HAP-1 (cell line): ENCODE measurements around the gene LDHB.
"Not testable (repeated sequence)": the region's sequence is repeated elsewhere in the genome, so short reads cannot be mapped to it uniquely, and the experiment has no call there.

Source experiments
- DNase-seq, 2 experiments: peaks; one replicate each; pipeline ENCODE4 v3.0.0-alpha.2; 2016 to 2020; ENCODE audit warnings: low spot score in 2 of 2
- H3K27me3 ChIP-seq: fragments of 250-450 bp; sonication (Bioruptor Pico); 2 replicates; pipeline ENCODE4 v1.5.1; 2020; ENCODE audit warnings: low read depth, mild to moderate bottlenecking, moderate library complexity
- H3K36me3 ChIP-seq: fragments of 250-450 bp; sonication (Bioruptor Pico); replicated peaks from 2 replicates; pipeline ENCODE4 v1.5.1; 2020; ENCODE audit warnings: mild to moderate bottlenecking
- H3K4me1 ChIP-seq: fragments of 250-450 bp; sonication (Bioruptor Pico); 2 replicates; pipeline ENCODE4 v1.5.1; 2020; ENCODE audit warnings: mild to moderate bottlenecking
- H3K4me3 ChIP-seq: fragments of 250-450 bp; sonication (Bioruptor Pico); 2 replicates; pipeline ENCODE4 v1.5.1; 2020; ENCODE audit warnings: mild to moderate bottlenecking, moderate library complexity
- H3K9me3 ChIP-seq: fragments of 250-450 bp; sonication (Bioruptor Pico); 2 replicates; pipeline ENCODE4 v1.5.1; 2020; ENCODE audit warnings: mild to moderate bottlenecking, moderate library complexity
- in situ Hi-C: fragments of 300-500 bp; cut with MboI; formaldehyde crosslinking; loops from 3 replicates; pipeline ENCODE4 v1.14.3; 2020; ENCODE audit warnings: low sequenced_read_pairs, inconsistent platforms, mixed read lengths

LDHB gene

DNA sequence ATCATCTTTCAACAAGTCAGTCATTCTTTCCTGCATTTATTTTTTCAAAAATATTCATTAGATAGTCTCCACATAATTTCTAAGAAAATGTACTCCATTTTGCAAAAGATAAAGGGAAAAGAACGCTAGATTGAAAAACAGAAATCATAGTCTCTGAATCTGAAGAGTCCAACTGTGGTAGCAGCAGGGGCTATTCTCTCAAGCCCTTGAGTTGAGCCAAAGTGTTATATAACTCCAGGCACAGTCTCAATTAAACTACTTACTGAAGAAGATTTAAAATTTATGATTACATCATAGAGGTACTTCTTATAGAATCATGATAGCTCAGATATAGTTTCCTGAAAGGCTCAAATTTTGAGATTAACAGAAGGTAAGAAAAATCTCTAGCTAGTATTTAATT is 5.8 kb downstream of the LDHB start:
- in situ Hi-C loops = loop anchor here (10.0 to 25.0 kb wide), 2 partner anchors 147 to 985 kb away; partner anchors contain the start of genes ETNK1, GOLT1B and RECQL
- Histone ChIP-seq H3K9me3 (no peaks in the 10 kb centered on the region), H3K27me3 (no peaks in the 10 kb centered on the region), H3K36me3 (peaks cover 91% of the 10 kb centered on the region), H3K4me1 (peaks cover 39% of the 10 kb centered on the region), H3K4me3 (no peak overlapping the region)
- DNase-seq = no peak

DNA sequence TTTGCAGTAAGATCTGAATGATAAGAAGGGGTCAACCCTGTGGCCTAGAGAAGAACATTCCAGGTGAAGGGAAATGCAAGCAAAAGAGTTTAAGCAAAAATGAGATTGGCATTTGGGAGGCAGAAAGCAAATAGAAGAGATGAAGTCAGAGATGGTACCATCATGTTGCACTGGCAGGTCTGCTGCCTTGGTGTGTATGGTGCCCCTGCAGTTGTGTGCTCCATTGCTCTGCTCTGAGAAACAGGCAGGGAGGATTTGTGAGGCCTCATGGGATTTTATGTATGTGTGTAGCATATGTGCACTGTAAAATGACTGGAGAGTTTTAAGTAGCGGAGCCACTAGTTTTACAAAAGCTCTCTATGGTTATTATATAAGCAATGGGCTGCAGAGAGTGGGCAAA is 6.6 kb downstream of the LDHB start:
- Histone ChIP-seq H3K4me1 (peaks cover 47% of the 10 kb centered on the region), H3K36me3 (peaks cover 92% of the 10 kb centered on the region), H3K9me3 (no peaks in the 10 kb centered on the region)

DNA sequence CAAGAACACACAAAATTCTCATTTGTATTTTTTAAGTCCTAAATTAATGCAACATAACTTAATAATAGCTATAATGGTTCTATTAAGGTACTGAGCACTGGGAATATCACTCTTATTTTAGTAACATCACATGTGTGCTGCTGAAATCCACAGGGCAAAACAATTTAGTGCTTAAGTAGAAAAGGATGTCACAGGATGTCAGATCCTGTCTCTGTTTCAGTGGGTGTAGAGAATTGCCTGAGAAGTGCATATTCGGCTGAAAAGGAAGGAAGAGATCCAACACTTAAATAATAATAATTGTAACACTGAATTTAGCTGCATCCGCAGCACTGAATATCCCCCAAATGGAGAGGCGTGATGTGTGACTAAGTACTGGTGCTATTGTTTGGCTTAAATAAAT is 8.6 kb downstream of the LDHB start:
- Histone ChIP-seq H3K4me3 (no peak overlapping the region), H3K27me3 (no peaks in the 10 kb centered on the region), H3K4me1 (peaks cover 52% of the 10 kb centered on the region), H3K9me3 (no peaks in the 10 kb centered on the region), H3K36me3 (peaks cover 90% of the 10 kb centered on the region)
- in situ Hi-C loops = no loop called here
- no peak for DNase-seq

More for the DNA sequence above, 6.6 kb downstream of the LDHB start:
- H3K27me3 ChIP-seq = no peaks in the 10 kb centered on the region
- in situ Hi-C loops = loop anchor here (10.0 to 25.0 kb wide), 2 partner anchors 146 to 986 kb away; partner anchors contain the start of genes ETNK1, GOLT1B and RECQL
- no peak overlapping the region for H3K4me3 ChIP-seq
- DNase-seq = no peak

DNA sequence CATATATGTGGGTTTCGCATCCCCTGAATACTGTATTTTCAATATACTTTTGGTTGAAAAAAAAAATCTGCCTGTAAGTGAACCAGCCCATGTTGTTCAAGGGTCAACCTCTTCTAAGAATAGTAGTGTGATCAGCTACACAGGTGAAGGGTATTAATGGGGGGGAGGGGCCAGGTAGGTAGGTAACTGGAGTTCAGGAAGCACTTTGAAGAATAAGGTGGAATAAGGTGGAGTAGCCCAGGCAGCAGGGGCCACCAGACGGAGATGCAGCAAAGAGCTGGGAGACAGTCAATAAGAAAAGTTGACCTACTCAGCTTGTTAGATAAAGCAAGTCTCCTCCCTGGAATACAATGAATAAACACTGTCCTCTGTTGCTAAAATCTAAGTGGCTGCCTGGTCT is 9.3 kb downstream of the LDHB start:
- no peaks in the 10 kb centered on the region for H3K9me3 ChIP-seq
- peaks cover 91% of the 10 kb centered on the region for H3K36me3 ChIP-seq
- DNase-seq = no peak
- peaks cover 57% of the 10 kb centered on the region for H3K4me1 ChIP-seq
- in situ Hi-C loops = no loop called here
- H3K4me3 ChIP-seq = no peak overlapping the region
- H3K27me3 ChIP-seq = no peaks in the 10 kb centered on the region

DNA sequence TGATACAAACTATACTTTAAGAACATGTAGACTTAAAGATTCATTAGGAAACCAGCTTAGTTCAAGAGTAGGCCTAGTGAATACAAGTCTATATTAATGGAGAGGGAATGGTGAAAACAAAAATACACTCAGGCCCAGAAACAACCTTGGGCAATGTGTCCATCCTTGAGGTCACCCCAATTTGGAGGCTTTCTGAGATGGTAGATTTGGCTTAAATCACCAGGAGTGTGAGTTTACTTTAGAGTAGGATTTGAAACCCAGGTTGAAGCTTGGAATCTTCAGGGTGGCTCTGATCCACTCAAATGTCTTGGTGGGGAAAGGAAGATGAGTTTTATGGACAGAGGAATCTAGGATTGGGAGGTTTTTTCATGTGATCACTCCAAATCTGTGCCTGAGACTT is 10.5 kb downstream of the LDHB start:
- in situ Hi-C loops = no loop called here
- Histone ChIP-seq H3K4me1 (peaks cover 60% of the 10 kb centered on the region), H3K4me3 (no peak overlapping the region), H3K27me3 (no peaks in the 10 kb centered on the region), H3K36me3 (peaks cover 91% of the 10 kb centered on the region), H3K9me3 (no peaks in the 10 kb centered on the region)
- DNase-seq = no peak

DNA sequence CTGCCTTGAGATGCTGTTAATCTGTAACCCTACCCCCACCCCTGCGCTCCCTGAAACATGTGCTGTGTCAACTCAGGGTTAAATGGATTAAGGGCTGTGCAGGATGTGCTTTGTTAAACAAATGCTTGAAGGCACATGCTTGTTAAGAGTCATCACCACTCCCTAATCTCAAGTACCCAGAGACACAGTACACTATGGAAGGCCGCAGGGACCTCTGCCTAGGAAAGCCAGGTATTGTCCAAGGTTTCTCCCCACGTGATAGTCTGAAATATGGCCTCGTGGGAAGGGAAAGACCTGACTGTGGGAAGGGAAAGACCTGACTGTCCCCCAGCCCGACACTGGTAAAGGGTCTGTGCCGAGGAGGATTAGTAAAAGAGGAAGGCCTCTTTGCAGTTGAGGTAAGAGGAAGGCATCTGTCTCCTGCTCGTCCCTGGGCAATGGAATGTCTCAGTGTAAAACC is 12.6 kb downstream of the LDHB start:
- H3K9me3 ChIP-seq, H3K4me3 ChIP-seq, in situ Hi-C loops, H3K27me3 ChIP-seq: not testable (repeated sequence)
- Histone ChIP-seq H3K36me3 (peaks cover 89% of the 10 kb centered on the region), H3K4me1 (peaks cover 58% of the 10 kb centered on the region)
- peak; percentile 80 to 85 for DNase-seq

DNA sequence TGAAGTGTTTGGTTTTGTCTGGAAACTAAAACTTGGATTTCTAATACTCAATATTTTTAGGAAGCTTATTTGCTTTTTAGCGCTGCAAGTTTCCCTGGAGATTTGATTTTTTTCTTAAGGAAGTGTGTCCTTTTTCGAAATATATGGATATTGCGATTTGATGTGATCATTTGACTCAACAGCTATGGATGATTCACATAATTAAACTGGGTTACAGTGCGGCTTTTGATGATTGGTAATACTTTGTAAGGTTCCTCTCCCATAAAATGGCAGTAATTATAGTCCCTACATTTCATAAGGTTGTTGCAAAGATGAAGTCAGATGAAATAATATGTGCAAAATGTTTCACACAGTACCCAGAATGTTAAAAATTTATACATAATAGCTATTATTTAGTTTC is 13.1 kb downstream of the LDHB start:
- Histone ChIP-seq H3K4me3 (no peak overlapping the region), H3K36me3 (peaks cover 89% of the 10 kb centered on the region), H3K27me3 (no peaks in the 10 kb centered on the region), H3K9me3 (no peaks in the 10 kb centered on the region), H3K4me1 (peaks cover 58% of the 10 kb centered on the region)
- in situ Hi-C loops = no loop called here
- DNase-seq = no peak

DNA sequence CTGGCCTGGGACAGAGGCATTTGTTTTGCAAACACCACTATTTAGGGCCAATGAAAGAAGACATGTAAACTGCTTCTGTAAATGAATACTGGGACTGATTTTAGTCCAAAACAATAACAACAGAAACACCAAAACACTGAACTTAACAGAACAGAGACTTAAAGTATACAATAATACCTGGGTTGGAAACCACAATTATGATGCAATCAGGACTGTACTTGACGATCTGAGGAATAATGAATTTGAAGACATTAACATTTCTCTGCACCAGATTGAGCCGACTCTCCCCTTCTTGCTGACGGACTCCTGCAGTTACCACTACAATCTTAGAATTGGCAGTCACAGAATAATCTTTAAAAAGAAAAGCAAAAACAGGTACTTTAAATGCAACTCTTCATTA is 13.9 kb downstream of the LDHB start:
- Histone ChIP-seq H3K4me3 (no peak overlapping the region), H3K4me1 (peaks cover 56% of the 10 kb centered on the region), H3K27me3 (no peaks in the 10 kb centered on the region), H3K36me3 (peaks cover 88% of the 10 kb centered on the region), H3K9me3 (no peaks in the 10 kb centered on the region)
- in situ Hi-C loops = no loop called here
- no peak for DNase-seq

DNA sequence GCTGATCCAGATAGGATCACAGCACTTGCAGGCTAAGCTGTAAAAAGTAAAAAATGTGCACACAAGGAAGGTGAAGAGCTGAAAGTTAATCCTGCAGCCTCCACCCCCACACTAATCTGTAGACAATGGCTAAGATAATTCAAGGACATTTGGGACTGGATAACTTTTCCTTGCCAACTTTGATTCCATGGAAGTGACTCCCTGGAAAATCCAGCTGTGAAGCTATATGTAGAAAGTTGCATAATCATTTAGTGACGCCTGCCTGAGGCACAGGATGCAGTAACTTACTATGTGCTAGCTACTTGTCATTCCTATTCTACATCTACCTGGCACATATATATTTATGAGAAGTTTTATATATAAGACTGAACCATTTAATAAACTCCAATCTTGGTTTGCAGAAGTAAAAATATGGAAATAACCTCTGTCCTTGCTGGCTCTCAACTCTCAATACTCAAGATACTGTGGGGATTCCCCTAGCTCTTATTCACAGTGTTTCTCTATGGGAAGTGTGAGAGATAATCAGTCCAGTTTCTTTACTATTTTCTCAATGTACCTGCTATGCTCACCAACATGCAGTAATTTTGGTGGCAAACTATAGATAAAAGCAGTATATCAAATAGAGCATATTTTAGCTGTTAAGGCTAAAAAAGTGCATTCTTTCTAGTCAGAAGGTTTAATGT is 14.8 kb downstream of the LDHB start:
- H3K27me3 ChIP-seq = no peaks in the 10 kb centered on the region
- peaks cover 87% of the 10 kb centered on the region for H3K36me3 ChIP-seq
- DNase-seq = peak; percentile 57 to 79

DNA sequence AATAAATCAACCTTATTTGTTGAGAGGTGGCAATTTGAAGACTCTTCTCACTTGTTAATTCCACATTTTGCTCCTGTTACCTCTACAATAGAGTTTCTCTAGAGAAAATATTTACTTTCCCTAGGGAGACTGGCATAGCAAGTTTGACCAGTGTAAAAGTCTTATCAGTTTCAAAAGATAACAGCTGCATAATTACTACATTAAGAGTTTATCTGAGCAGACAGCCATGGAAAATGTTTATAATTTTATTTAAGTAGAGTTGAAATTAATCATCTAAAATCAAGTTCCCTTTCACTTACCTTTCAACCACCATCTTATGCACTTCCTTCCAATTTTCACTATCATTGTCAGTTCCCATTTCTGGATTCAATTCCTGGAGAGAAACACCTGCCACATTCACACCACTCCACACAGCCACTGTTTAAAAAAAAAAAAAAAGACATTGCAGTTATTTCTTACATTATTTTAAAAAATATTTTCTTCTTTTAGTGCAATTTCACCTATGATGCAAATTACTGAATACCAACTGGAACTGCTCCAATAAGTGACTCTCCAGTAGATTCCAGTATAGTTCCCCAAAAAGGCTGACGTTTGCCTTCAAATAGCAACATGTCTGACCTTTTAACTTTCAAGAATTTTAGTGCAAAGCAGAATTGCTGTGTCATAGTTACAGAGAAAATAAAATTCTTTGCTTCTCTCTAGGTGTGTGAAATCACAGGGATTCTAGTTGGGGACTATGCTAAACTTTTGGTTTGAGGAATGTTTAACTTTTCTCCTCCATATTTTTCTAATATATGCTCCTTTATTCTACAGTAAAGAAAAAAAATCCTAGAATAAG is 19.4 kb downstream of the LDHB start:
- no peaks in the 10 kb centered on the region for H3K9me3 ChIP-seq
- H3K27me3 ChIP-seq = no peaks in the 10 kb centered on the region
- in situ Hi-C loops = no loop called here
- H3K4me1 ChIP-seq = peaks cover 10% of the 10 kb centered on the region
- H3K4me3 ChIP-seq = no peak overlapping the region
- peaks cover 87% of the 10 kb centered on the region for H3K36me3 ChIP-seq
- DNase-seq = no peak

More for the DNA sequence above, 14.8 kb downstream of the LDHB start:
- in situ Hi-C loops = no loop called here
- H3K4me1 ChIP-seq = peaks cover 50% of the 10 kb centered on the region
- H3K4me3 ChIP-seq = no peak overlapping the region
- no peaks in the 10 kb centered on the region for H3K9me3 ChIP-seq

DNA sequence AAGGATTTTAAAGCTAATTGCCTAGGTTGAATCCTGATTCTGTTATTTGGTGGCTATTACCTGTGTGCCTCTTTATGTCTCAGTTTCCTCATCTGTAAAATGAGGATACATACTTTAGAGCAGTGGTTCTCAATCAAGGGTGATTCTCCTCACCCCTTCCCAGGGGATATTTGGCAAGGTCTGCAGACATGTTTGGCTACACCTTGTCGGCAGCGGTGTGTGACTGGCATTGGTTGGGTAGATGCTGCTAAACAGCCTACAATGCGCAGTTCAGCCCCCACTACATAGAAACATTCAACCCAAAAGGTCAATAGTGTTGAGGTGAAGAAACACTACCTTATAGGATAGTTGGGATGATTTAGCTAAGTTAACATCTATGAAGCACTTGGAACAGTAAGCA is 23.4 kb downstream of the LDHB start:
- peaks cover 55% of the 10 kb centered on the region for H3K36me3 ChIP-seq
- no peak overlapping the region for H3K4me3 ChIP-seq
- no peaks in the 10 kb centered on the region for H3K4me1 ChIP-seq
- no peaks in the 10 kb centered on the region for H3K27me3 ChIP-seq
- in situ Hi-C loops = no loop called here
- no peak for DNase-seq
- H3K9me3 ChIP-seq = no peaks in the 10 kb centered on the region

DNA sequence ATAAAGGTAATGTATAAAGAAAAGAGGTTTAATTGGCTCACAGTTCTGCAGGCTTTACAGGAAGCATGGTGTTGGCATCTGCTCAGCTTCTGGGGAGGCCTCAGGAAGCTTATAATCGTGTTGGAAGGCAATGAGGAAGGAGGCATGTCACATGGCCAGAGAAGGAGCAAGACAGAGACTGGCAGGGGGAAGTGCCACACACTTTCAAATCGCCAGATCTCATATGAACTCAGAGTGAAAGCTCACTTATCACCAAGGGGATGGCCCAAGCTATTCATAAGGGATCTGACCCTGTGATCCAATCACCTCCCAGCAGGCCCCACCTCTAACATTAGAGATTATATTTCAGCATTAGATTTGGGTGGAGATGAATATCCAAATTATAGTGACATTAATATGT is 26.3 kb downstream of the LDHB start:
- peaks cover 29% of the 10 kb centered on the region for H3K36me3 ChIP-seq
- no peak for DNase-seq
- H3K27me3 ChIP-seq = no peaks in the 10 kb centered on the region
- no peak overlapping the region for H3K4me3 ChIP-seq
- in situ Hi-C loops = no loop called here
- no peaks in the 10 kb centered on the region for H3K9me3 ChIP-seq
- no peaks in the 10 kb centered on the region for H3K4me1 ChIP-seq

DNA sequence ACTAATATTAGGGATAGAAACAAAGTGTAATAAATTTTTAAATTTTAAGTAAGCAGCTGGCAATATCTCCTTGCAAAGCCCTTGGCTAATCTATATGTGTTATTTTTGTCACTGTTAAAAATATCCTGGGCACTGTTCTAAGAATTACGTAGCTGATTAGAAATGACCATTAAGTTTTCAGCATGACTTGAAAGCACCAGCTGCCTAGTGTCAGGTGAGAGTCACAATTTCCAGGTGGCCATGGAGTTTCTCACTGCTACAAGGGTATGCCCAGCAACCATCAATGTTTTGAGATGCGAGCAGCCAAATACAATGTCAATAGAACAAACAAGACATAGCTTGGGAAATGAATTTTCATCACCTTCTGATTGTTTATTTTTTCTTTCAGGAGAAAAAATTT is 29.7 kb downstream of the LDHB start:
- in situ Hi-C loops = no loop called here
- DNase-seq = no peak
- Histone ChIP-seq H3K4me1 (no peaks in the 10 kb centered on the region), H3K9me3 (no peaks in the 10 kb centered on the region), H3K27me3 (no peaks in the 10 kb centered on the region), H3K4me3 (no peak overlapping the region), H3K36me3 (peaks cover 2% of the 10 kb centered on the region; the same call in 1 of the 2 replicates)

DNA sequence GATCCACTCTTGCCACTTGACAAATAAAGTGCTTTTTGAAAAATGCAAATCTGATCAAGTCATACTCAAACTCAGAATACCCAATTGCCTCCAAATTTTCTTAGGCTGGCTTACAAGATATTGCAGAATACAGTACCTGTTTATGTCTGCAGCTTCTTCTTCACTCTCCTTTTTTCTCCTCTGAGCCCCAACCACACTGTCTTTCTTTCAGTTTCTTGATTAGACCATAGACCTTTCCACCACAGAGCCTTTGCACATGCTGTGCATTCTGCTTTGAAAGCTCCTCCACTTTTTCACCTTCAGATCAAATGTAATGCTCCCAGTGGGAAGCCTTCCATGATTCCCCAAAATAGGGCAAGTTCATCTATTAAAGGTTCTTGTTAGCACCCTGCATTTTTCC is 39.1 kb downstream of the LDHB start:
- no peak for DNase-seq
- in situ Hi-C loops = no loop called here
- no peaks in the 10 kb centered on the region for H3K4me1 ChIP-seq

More for the DNA sequence above, 39.1 kb downstream of the LDHB start:
- no peak overlapping the region for H3K4me3 ChIP-seq
- H3K27me3 ChIP-seq = 0 out of 2 replicates have a peak, but pooled peaks cover 2% of the 10 kb centered on the region
- no peaks in the 10 kb centered on the region for H3K9me3 ChIP-seq
- no peaks in the 10 kb centered on the region for H3K36me3 ChIP-seq
